Activated T-helper 1 cell treated with anti-CD3 and anti-CD28 coated beads, Interleukin-2, amount 50 U/mL, for 16 hours (primary cell): Measurements from ENCODE around the gene MAFG.

Experiments
- DNase-seq, 2 donors: peaks; one replicate each; pipeline ENCODE4 v3.0.0-alpha.2; 2020; ENCODE audit warnings: low read depth in 1 of 2, low spot score in 1 of 2

MAFG gene

GRCh38 chr17:81927653-81928543, at the start of gene MAFG:
MAFG (minus strand) TSS chr17:81927735; CDS start chr17:81923185, 4,550 bp downstream.
- DNase-seq: peak; percentile 75 to 87

DNA sequence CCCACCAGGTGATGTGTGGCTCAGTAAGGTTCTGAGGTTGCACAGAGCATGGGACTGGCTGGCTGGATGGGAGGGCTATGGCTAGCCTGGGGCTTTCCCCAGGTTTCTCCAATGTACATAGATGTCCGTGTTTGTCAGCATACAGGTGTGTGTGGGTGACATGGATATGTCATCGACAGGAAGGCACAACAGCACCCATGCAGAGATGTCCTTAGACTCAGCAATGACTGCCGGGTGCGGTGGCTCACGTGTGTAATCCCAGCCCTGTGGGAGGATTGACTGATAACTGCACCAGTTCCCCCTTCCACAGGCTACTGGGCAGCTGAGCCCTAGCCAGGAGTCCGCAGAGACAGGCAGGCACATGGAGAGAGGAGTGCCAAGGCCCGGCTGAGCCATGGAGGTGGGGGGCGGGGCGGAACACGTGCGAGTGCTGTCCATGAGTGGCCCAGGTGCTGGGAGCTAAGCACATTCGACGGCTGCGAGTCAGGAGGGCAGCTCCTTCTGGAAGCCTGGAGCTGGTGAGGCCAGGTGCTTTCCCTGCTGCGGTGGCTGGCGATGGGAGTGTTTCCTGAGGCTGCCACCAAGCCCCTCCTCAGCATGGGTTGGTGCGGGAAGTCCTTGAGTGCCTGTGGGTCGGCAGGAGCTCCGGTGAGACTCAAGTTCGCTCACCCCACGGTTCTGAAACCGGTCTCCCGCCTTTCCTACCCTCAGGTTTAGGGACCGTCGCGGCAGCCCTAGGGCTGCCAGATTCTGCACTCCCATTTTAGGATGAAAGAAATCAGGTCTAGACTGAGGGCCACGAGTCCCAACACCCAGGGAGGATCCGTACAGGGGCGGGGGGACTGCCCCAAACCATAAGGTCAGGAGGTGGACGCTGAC, 49.0 kb upstream of the MAFG start:
- no peak for DNase-seq

DNA sequence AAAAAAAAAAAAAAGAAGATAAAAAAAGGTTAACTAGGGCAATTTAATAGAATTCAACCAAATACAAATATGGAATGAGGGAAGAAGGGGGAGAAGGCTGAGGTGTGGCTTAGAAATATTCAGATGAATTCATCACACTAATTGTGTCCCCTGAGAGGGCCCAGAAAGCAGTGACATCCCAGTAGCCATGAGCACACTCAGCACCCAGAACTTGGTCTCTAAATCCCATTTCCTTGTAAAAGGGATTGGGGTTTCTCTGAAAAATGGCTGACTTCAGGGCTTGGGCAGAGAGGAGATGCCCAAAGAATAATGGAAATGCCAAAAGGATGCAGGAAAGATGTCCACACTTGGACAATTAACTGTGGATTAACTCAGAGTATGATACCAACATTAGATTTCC, 45.9 kb upstream of the MAFG start:
- no peak for DNase-seq

DNA sequence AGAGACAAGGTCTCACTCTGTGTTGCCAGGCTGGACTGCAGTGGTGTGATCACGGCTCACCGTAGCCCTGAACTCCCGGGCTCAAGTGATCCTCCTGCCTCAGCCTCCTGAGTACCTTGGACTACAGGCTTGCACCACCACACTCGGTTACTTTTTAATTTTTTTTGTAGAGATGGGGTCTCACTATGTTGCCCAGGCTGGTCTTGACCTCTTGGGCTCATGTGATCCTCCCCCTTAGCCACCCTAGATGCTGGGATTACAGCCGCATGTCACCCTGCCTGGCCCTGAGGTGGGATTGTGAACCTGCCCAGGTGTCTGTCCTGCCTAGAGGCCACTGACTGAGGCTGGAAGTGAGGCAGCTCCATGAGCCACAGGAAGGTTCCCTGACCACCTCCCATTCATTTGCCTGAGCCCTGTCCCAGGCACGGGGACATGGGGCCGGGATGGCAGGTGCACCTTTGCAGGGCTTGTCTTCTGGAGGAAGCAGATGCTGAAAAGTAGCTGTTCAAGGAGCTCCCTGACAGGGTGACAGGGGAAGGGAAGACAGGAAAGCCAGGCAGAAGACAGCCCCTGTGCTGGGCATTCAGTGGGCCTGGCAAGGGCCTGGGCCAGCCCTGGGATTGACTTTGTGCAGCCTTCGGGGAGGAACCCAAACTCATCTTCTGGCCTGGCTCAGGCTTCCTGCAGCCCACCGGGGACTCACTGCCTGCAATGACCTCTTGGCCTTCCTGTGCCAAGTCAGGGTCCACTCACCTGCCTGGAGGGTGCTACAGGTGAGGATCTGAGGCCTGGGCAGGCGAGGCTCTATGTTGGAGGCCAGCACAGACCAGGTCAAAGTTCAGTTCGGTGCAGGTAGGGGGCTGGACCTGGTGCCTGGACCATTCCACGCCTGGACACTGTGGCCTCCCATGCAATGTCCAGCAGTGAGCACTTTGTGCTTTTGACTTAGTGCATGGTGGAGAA, 41.6 kb upstream of the MAFG start:
- no peak for DNase-seq

DNA sequence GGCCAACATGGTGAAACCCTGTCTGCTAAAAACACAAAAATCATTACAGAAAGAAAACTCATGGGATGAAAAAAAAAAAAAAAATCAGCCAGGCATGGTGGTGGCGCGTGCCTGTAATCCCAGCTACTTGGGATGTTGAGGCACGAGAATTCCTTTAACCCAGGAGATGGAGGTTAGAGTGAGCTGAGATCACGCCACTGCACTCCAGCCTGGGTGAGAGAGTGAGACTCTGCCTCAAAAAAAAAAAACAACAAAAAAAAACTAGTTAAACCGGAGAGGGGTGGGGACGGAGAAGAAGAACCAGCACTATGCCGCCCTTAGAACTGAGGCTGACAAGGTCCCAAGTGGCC, 40.8 kb upstream of the MAFG start:
- DNase-seq: no peak

DNA sequence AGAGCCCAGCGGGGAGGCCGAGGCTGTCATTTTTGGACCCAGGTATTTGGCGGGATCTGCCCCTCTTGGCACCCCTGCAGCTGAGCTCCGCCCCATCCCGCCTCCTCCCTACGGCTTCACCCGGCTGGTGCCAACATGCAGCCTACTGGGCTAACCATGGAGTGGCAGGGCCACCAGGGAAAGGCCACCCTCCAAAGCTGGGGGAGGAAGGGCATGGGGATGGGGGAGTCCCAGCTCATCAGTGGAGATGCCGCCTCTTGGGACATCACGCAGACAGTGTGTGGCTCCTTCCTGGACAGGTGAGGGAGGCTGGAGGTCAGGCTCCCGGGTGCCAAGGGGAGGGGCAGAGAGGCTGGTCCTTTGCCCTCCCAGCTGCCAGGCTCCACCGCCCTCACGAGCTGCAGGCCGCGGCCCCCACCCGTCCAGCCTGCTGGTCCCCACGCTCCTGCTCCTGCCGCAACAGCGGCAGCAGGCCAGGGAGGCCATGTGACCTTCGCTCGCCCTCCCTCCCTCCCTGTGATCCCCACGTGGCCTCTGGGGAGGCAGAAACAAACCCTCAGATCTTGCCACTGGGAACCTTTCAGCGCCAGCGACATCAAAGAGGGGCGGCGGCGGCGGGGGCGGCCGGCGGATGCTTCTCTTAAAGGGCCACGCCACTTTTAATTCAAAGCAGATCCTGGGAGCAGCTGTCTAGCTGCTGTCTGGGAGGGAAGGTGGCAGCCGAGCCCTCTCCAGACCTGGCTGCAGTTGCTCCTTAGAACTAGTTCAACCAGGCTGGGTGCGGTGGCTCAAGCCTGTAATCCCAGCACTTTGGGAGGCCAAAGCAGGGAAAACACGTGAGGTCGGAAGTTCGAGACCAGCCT, 40.2 kb upstream of the MAFG start:
- peak; percentile 77 to 79 for DNase-seq

- DNase-seq: no peak
Observed at GRCh38 chr17:81967244-81967532, 39.7 kb upstream of the MAFG start.

DNA sequence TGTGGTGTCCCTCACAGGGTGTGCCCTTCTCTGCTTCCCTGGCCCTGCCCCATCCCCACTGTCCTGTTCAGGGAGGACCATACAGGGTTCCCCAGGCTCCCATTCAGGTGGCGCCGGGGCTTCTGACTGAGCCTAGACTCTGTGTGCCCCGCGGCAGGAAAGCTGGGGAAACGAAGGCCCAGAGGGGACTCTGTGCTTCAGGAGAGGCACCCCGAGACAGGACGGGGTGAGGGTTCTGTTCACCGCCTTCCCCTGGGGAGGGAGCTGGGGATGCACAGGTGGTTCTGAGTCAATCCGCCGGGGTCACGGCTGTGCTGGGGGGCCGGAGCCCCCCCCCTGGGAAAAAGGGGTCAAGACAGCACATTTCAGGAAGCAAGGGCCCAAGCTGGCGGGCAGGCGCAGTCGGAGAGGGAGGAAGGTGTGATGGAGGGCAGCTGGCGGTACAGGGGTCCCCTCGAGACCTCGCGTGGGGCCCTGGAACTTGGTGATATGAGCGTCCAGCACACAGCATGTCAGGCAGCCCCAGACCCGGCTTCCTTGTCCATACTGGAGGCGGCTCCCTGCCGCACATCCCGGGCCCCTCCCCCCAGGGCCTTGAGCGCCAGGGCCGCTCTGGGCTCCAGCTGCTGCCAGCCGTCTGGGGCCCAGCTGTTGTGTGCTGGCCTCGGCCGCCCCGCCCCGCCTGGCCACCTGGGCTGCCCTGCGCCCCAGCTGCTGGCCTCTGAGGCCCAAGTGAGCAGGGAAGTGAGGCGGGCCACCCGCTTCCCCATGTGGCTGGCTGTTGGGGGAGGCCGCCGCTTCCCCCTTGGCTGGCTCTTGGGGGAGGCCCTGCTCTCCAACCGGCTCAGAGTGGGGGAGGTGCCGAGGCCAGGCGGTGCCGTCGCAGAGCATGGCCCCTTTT, 39.1 kb upstream of the MAFG start:
- DNase-seq: no peak

GRCh38 chr17:81964081-81964849, 36.7 kb upstream of the MAFG start:
- no peak for DNase-seq

DNA sequence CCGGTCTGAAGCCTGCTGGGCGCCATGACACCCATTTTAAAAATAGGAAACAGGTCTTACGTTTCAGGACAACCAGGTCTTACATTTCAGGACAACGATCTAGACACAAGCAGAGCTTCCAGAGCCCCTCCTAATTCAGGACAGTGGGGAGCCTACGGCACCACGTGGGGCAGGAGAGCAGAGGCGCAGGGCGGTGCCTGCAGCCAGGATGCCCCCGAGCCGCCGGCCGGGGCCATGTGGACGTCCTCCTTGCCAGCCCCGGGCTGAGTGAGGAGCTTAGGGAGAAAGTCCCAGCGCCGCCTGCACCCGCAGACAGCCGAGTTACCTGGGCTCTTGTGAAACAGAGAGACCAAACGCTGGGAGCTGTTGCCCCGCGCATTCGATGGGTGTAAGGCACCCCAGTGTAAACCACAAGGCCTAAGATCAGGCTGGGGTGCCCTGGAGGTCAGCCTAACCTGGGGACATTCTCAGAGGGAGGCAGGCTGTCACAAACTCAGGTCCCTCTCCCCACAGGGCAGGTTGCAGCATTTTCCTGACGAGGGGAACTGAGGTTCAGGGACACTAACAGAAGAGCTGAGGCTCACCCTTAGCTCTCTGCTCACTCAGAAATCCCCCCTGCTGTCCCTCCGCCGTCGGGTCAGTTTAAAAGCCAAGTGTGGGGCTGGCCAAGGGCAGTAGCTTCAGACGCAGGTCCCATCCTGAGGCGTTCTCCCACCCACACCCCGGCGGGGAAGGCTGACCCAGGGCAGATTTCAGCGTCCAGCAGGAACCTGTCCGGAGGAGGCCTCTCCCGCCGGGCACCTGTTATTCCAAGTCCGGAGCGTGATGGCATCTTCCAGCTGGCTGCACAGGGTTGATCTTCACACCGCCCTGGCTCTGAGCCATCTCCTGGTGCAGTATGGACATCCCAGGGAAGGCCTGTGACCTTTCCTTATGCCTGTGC, 35.2 kb upstream of the MAFG start:
- DNase-seq: no peak

DNA sequence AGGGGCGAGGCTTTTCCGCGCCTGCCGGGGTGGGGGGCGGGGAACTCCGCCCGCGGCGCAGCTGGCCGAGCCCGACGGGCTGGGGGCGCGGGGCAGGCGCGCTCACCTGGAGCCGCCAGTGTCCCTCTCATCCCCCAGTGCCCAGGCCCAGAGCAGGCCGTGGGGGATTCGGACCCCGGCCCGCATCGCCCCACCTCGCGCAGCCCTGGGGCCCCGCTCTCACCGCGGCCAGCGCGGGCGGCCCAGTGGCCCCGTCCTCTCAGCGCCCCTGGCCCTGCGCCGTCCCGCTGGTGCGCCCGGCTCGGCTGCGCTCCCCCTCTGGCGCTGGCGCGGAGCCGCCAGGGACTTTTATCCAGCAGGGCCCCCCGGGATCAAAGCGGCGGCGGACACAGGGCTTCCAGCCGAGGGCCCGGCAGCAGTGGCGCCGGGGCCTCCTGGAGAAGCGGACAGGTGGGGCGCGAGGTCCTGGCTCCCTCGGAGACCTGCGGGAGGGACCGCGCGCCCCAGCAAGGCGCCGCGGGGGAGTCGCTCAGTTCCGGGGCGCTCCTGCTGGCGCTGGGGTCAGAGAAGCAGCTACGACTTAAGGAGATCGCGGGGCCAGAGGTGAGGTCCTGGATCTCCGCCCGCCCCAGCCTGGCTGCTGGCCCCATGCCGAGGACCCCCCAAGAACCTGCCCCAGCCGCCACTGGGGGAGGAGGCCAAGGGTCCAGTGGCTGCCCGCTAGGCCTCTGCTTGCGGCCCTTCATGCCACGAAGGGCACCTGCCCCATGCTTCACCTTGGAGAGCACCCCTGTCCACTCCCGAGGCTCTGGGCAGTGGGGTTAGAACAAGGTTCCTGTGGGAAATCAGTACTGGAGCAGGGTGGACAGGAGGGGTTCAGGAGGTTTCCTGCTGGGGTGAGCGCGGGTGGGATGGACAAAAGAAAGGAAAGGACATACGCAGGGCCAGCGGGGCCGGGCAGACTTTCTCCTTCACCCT, 34.3 kb upstream of the MAFG start:
- no peak for DNase-seq

GRCh38 chr17:81961087-81961511, 33.6 kb upstream of the MAFG start, which contains the start of gene NOTUM:
NOTUM (minus strand) TSS chr17:81961187; CDS start chr17:81960909, 278 bp downstream.
- no peak for DNase-seq

DNA sequence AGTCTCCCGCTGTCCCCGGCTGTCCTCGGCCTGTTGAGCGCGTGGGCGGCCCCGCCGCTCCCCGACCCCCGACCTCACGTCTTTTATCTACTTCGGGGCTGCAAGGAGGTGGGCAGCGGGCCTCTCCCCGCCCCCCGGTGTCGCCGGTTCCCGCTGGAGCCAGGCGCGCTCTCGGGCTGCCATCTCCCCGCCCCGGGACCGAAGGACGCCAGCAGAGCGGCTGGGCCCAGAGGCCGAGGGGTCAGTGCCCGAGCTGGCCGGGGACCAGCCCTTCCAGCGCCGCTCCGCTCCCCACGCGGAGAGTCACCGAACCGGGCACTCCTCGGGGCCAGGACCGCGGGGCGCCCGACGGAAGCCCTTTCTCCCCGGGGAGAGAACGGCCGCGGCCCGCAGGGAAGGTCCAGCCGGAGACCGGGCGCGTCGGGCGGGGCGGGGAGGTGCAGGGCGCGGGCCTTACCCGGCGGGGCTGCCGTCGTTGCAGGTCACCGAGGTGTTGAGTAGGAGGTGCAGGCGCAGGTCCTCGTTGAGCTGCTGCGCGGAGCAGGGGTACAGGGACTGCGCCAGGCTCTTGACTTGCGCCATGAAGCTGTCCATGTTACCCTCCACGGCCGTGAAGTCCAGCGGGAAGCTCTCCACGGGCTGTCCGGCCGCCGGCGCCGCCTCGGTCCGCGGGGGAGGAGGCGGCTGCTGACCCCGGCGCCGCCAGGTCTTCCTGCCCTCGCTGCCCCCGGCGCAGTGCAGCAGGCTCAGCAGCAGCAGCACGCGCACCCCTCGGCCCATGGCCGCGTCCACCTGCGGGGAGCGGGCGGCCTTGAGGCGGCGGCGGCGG, 32.8 kb upstream of the MAFG start:
- no peak for DNase-seq

DNA sequence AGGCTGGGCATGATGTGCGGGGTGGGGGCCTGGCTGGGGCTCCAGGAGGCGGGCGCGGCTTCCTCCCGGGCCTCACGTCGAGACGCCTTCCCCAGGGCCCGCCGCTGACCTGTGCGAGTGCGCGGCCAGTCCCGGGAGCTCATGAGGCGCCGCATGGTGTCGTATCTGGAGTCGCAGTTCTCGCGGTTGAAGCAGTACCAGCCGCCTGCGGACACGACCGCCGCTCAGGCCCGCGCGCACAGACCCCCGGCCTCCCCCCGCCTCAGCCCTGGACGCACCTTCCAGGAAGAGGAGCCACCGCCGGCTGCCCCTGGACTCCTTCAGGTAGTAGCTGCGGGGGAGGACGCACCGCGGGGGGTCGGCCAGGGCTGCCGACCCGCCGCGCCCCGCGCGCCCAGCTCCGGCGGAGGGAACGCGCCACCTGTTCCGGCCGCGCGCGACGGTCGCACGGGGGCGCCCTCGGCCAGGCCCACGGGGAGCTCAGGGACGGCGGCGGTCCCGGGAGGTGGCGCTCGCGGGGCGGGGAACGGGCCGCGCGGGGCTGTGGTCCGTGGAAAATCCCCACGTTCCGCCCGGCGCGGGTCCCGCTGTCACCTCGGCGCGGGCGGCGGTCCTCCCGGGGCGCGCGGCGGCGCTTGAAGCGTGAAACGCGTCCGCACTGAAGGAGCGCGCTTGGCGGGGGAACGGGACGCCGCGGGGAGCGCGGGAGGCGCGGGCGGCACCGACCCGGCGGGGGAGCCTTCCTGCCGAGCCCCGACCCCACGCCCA, 32.0 kb upstream of the MAFG start:
- DNase-seq: peak; percentile 61 to 75
